MM.1S (cell line): Measurements from ENCODE around the gene THUMPD3.
A peak's percentile ranks its signal among the peaks of the same experiment; 100 is the strongest.

ENCODE experiments used
- DNase-seq: peaks from one replicate; pipeline ENCODE4 v3.0.0-alpha.2; 2015
- H2AFZ ChIP-seq: fragments of 300-600 bp; sonication (generic); 2 replicates; pipeline ENCODE4 v1.6.0; 2016; ENCODE audit warnings: antibody characterized with exemption, low read length
- H3F3A ChIP-seq: fragments of 300-600 bp; sonication (generic); 2 replicates; pipeline ENCODE4 v1.6.1; 2016; ENCODE audit warnings: mild to moderate bottlenecking, antibody characterized with exemption, low read length, moderate library complexity, mixed read lengths; ENCODE audit not compliant: insufficient read depth
- H3K27ac ChIP-seq: fragments of 300-600 bp; sonication (generic); 2 replicates; pipeline ENCODE4 v1.5.1; 2016; ENCODE audit warnings: mild to moderate bottlenecking, low read length
- H3K27me3 ChIP-seq: fragments of 300-600 bp; sonication (generic); replicated peaks from 2 replicates; pipeline ENCODE4 v1.6.0; 2016; ENCODE audit warnings: low read length; ENCODE audit not compliant: insufficient read depth
- H3K36me3 ChIP-seq: fragments of 300-600 bp; sonication (generic); replicated peaks from 2 replicates; pipeline ENCODE4 v1.6.1; 2016; ENCODE audit warnings: mild to moderate bottlenecking, low read length, mixed read lengths; ENCODE audit not compliant: insufficient read depth
- H3K4me1 ChIP-seq: fragments of 300-600 bp; sonication (generic); 2 replicates; pipeline ENCODE4 v1.6.1; 2016; ENCODE audit warnings: low read length, mixed read lengths
- H3K4me2 ChIP-seq: fragments of 300-600 bp; sonication (generic); 2 replicates; pipeline ENCODE4 v1.6.0; 2016; ENCODE audit warnings: low read depth, low read length
- H3K4me3 ChIP-seq: fragments of 300-600 bp; sonication (generic); 2 replicates; pipeline ENCODE4 v1.5.1; 2016; ENCODE audit warnings: low read length, mixed read lengths
- H3K79me2 ChIP-seq: fragments of 300-600 bp; sonication (generic); 2 replicates; pipeline ENCODE4 v1.6.1; 2016; ENCODE audit warnings: mixed run types, low read length, mixed read lengths
- H3K9ac ChIP-seq: fragments of 300-600 bp; sonication (generic); 2 replicates; pipeline ENCODE4 v1.6.1; 2016; ENCODE audit warnings: low read length, mixed read lengths
- H3K9me2 ChIP-seq: fragments of 300-600 bp; sonication (generic); replicated peaks from 2 replicates; pipeline ENCODE4 v1.6.1; 2016; ENCODE audit warnings: mild to moderate bottlenecking, low read length, mixed read lengths; ENCODE audit not compliant: insufficient read depth
- H3K9me3 ChIP-seq: fragments of 300-600 bp; sonication (generic); replicated peaks from 2 replicates; pipeline ENCODE4 v1.6.1; 2016; ENCODE audit warnings: mild to moderate bottlenecking, low read length, mixed read lengths; ENCODE audit not compliant: insufficient read depth
- H4K20me1 ChIP-seq: fragments of 300-600 bp; sonication (generic); 2 replicates; pipeline ENCODE4 v1.6.1; 2016; ENCODE audit warnings: mild to moderate bottlenecking, low read length, moderate library complexity, mixed read lengths; ENCODE audit not compliant: insufficient read depth
- CTCF ChIP-seq: fragments of 300-600 bp; sonication (generic); IDR thresholded peaks from 2 replicates; pipeline ENCODE4 v1.5.1; 2016; ENCODE audit warnings: antibody characterized with exemption, low read length, mixed read lengths
- EZH2 ChIP-seq: fragments of 300-600 bp; sonication (generic); optimal IDR thresholded peaks from 2 replicates; pipeline ENCODE3; 2017; ENCODE audit warnings: low read depth, mild to moderate bottlenecking, antibody characterized with exemption, low read length, mixed read lengths
- EZH2phosphoT487 ChIP-seq: fragments of 300-600 bp; sonication (generic); IDR thresholded peaks from 2 replicates; pipeline ENCODE4 v1.6.1; 2018; ENCODE audit warnings: antibody characterized with exemption, low read length

Gene THUMPD3

GRCh38 chr3:9362731-9363530 is at the start of gene THUMPD3:
Gene THUMPD3, plus strand, starts transcription at chr3:9363054. Its CDS starts 2,015 bp downstream, at chr3:9365069.
- H3K79me2 ChIP-seq, result peaks cover 18% of the 10 kb centered on the region
- no peaks in the 10 kb centered on the region for H4K20me1 ChIP-seq
- H2AFZ ChIP-seq, result peak within 1 kb of the TSS; percentile 95
- peak within 1 kb of the TSS; percentile 94 for H3K4me3 ChIP-seq
- H3K9me3 ChIP-seq, result no peaks in the 10 kb centered on the region
- H3K9me2 ChIP-seq, result no peaks in the 10 kb centered on the region
- peak within 1 kb of the TSS; percentile 87 for H3K4me2 ChIP-seq
- H3K9ac ChIP-seq, result peak within 1 kb of the TSS; percentile 95
- DNase-seq, result peak; percentile 93
- H3K36me3 ChIP-seq, result peaks cover 15% of the 10 kb centered on the region
- TF ChIP-seq EZH2phosphoT487 (no peak), CTCF (no peak), EZH2 (no peak)
- H3K27ac ChIP-seq, result peak within 1 kb of the TSS; percentile 92
- H3K4me1 ChIP-seq, result 0 out of 2 replicates have a peak, but pooled peaks cover 3% of the 10 kb centered on the region
- H3F3A ChIP-seq, result no peaks in the 10 kb centered on the region
- no peaks in the 10 kb centered on the region for H3K27me3 ChIP-seq

GRCh38 chr3:9314796-9315195 is 48.1 kb upstream of the THUMPD3 start:
- no peaks in the 10 kb centered on the region for H3K36me3 ChIP-seq
- no peaks in the 10 kb centered on the region for H3K27me3 ChIP-seq
- no peaks in the 10 kb centered on the region for H4K20me1 ChIP-seq
- no peak overlapping the region for H2AFZ ChIP-seq
- DNase-seq, result no peak
- no peak overlapping the region for H3K4me2 ChIP-seq
- H3F3A ChIP-seq, result no peaks in the 10 kb centered on the region
- H3K27ac ChIP-seq, result no peak overlapping the region
- no peak overlapping the region for H3K9ac ChIP-seq
- no peaks in the 10 kb centered on the region for H3K4me1 ChIP-seq
- no peaks in the 10 kb centered on the region for H3K9me2 ChIP-seq
- TF ChIP-seq CTCF, result no peak
- no peak for TF ChIP-seq EZH2phosphoT487
- no peak for TF ChIP-seq EZH2
- no peak overlapping the region for H3K4me3 ChIP-seq
- H3K9me3 ChIP-seq, result no peaks in the 10 kb centered on the region
- H3K79me2 ChIP-seq, result no peaks in the 10 kb centered on the region

GRCh38 chr3:9316881-9317361 is 45.9 kb upstream of the THUMPD3 start:
- Histone ChIP-seq H3K9me2 (no peaks in the 10 kb centered on the region), H3K4me2 (no peak overlapping the region), H3K9ac (no peak overlapping the region), H2AFZ (no peak overlapping the region), H3K79me2 (no peaks in the 10 kb centered on the region), H3F3A (no peaks in the 10 kb centered on the region), H3K36me3 (no peaks in the 10 kb centered on the region), H4K20me1 (no peaks in the 10 kb centered on the region), H3K27me3 (no peaks in the 10 kb centered on the region), H3K4me3 (no peak overlapping the region), H3K27ac (no peak overlapping the region), H3K9me3 (no peaks in the 10 kb centered on the region), H3K4me1 (no peaks in the 10 kb centered on the region)
- TF ChIP-seq EZH2phosphoT487 (no peak), CTCF (no peak), EZH2 (no peak)
- no peak for DNase-seq
